GM19467 (cell line): ENCODE measurements around the gene ARHGEF16.

Source experiments
- ATAC-seq: cut with Tn5 transposase; IDR thresholded peaks from one replicate; pipeline ENCODE4 v1.9.1; 2021; ENCODE audit warnings: mild to moderate bottlenecking, moderate library complexity; ENCODE audit not compliant: unreplicated experiment

ARHGEF16 gene

DNA sequence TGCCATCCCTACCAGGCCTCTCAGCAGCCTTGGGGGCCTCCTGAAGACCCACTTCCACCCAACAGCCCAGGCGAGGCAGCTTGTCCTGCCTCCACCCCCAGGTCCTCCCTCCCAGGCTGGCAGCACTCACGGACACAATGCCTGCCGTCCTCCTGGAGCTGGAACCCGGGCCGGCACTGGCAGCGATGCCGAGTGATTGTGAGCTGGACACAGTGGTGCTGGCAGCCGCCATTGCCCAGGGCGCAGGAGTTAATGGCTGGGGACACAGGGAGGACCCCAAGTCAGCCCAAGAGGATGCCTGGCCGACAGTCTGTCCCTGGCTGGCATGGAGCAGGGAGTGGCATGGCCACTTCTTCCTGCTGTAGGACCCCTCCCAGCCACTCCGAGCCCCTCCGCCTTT lies 60.8 kb downstream of the ARHGEF16 start:
- no peak for ATAC-seq

DNA sequence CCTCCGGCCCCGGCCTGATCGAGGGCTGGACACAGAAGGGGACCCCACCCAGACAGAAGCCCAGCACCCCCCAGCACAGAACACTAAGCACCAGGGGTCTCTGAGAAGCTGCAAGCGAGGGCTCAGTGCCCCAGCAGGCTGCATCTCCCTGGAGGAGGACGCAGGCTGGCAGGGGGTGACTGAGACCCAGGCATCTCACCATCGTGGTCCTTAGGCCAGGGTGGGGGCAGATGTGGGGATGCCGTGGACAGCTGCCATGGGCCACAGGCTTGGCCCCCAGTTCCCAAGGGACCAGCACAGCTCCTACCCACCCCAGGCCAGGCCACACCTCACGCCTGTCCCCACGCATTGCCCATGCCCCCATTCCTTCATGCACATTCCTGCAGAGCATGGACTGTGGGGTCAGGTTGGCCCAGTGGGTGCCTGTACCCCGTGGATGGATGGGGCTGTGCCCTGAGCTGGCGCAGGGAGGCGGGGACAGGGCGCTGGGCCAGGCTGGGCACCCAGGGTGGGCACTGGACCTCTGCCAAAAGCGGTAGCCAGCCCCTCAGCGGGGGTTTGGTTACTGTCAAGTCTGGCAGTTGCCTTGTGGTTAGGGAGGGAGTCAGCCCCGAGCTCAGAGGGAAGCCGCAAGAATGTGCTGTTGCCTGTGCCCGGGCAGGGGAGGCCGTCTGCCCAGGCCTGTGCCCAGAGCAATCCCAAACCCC lies 61.5 kb downstream of the ARHGEF16 start:
- ATAC-seq, result no peak

DNA sequence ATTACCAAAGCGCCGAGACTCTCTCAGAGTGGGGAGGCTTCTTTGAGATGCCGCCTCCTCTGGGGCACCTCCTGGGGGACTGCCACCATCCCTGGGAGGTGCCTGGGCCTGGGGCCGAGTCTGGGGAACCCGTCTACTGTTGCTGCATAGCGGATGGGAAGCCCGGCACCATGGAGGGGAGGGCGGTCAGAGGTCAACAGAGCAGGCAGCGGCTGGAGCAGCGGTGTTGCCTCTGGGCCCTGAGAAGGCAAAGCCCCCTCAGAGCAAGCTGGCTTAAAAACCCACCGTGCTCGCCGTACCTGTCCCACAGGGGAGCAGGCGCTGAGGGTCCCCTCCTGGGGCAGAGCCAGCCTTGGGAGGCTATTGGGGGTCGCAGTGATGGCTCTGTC lies 62.0 kb downstream of the ARHGEF16 start:
- ATAC-seq, result no peak

GRCh38 chr1:3516911-3517675 lies 62.6 kb downstream of the ARHGEF16 start:
- ATAC-seq, result no peak

DNA sequence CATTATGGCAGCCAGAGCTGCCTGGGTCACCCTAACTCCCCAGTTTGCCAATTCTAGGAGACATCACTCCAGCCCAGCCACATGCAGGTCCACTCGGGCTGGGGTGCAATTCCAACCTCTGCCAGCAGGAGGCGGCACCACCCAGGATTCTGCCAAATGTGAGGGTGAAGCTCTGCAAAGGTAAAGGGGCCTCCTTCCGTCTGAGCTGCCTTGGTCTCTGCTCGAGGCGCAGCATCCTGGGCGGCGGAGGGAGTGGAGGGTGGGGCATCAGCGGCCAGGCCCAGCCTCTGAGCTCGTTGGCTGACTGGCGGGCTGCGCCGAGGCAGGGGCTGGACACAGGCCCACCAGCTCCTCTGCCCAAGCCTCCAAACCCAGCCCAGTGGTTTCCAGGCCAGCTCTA lies 63.8 kb downstream of the ARHGEF16 start:
- no peak for ATAC-seq

- no peak for ATAC-seq
Measured at GRCh38 chr1:3518756-3519155, 64.3 kb downstream of the ARHGEF16 start.

GRCh38 chr1:3519301-3519885 lies 64.9 kb downstream of the ARHGEF16 start:
- ATAC-seq, result no peak

- ATAC-seq, result no peak
Measured at GRCh38 chr1:3520419-3521378, 66.2 kb downstream of the ARHGEF16 start.

DNA sequence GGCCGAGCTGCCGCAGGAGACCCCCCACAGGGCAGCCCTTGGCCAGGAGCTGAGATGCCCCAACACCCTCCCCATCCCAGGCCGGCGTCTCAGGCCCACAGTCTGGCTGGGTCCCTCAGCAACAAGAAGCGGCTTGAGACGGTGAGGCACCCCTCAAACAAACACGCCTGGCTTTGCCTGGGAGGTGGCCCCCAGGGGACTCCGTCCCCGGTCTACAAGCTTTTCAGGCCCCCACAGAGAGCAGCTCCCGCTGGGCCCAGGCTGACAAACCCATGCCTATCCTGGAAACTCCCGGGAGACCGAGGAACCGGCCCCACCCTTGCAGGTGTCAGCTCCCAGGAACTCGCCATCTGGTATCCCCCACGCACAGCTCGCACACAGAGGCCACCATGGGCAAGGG lies 67.0 kb downstream of the ARHGEF16 start:
- ATAC-seq, result no peak

GRCh38 chr1:3522112-3522511 lies 67.6 kb downstream of the ARHGEF16 start:
- ATAC-seq, result no peak

GRCh38 chr1:3522564-3523265 lies 68.2 kb downstream of the ARHGEF16 start:
- ATAC-seq, result no peak

GRCh38 chr1:3523980-3524379 lies 69.5 kb downstream of the ARHGEF16 start:
- ATAC-seq, result no peak

- ATAC-seq, result no peak
Measured at GRCh38 chr1:3524556-3525203, 70.2 kb downstream of the ARHGEF16 start.

GRCh38 chr1:3525551-3526482 lies 71.4 kb downstream of the ARHGEF16 start:
- no peak for ATAC-seq

DNA sequence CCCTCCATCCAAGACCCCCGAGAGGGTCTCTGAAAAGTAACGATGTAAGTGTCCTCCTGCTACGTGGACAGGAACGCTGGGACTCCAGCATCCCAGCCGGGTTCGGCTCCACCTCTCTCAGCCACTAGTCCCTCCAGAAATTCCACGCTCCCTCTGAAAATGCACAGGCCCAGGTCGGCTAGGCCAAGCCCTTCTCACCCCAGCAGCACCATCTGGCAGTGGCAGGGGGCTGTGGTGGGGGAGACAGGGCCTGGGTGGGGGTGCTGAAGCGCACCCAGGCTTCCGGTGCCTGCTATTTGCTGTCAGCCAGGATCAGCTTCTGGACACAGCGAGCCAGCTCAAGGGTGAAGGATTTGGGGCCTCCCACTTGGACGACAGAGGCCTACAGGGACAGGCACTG lies 73.3 kb downstream of the ARHGEF16 start:
- no peak for ATAC-seq

- no peak for ATAC-seq
Measured at GRCh38 chr1:3529099-3529729, 74.7 kb downstream of the ARHGEF16 start.

GRCh38 chr1:3530086-3530925 lies 75.8 kb downstream of the ARHGEF16 start:
- no peak for ATAC-seq
